CD14-positive monocyte (primary cell): Measurements from ENCODE around the gene SEMA7A. TPM values are rescaled to one million over a fixed set of nuclear protein-coding genes. Genes with fewer than 3 reads are reported as not detected.

ENCODE experiments used
- DNase-seq, 3 donors: peaks; one replicate each; pipeline ENCODE4 v3.0.0-alpha.2; 2011 to 2022
- H2AFZ ChIP-seq: 2 replicates; pipeline ENCODE4 v1.6.0; 2012; ENCODE audit warnings: mild to moderate bottlenecking, low read depth, low read length, inconsistent platforms; ENCODE audit not compliant: insufficient read depth, poor library complexity, severe bottlenecking
- H3K27ac ChIP-seq, 2 donors: 1 replicate in 1 of 2; 2 replicates in 1 of 2; pipeline ENCODE4 v1.5.1; 2012 to 2013; ENCODE audit warnings: low read length in 2 of 2, control low read depth in 1 of 2, inconsistent platforms in 1 of 2, low read depth in 1 of 2, mild to moderate bottlenecking in 1 of 2
- H3K27me3 ChIP-seq, 2 donors: one replicate each; pipeline versions ENCODE4 v1.6.0 to v1.6.1; 2011 to 2013; ENCODE audit warnings: low read length in 2 of 2; ENCODE audit not compliant: control insufficient read depth in 2 of 2, insufficient read depth in 2 of 2
- H3K36me3 ChIP-seq, 2 donors: replicated peaks in 1 of 2; 1 replicate in 1 of 2; 2 replicates in 1 of 2; pipeline versions ENCODE4 v1.5.1 to v1.6.1; 2012 to 2013; ENCODE audit warnings: low read length in 2 of 2, control low read depth in 1 of 2, inconsistent platforms in 1 of 2, mild to moderate bottlenecking in 1 of 2; ENCODE audit not compliant: insufficient read depth in 2 of 2, control insufficient read depth in 1 of 2
- H3K4me1 ChIP-seq, 2 donors: 1 replicate in 1 of 2; 2 replicates in 1 of 2; pipeline versions ENCODE4 v1.5.1 to v1.6.1; 2012 to 2013; ENCODE audit warnings: low read length in 2 of 2, control low read depth in 1 of 2, inconsistent platforms in 1 of 2, mild to moderate bottlenecking in 1 of 2, moderate library complexity in 1 of 2; ENCODE audit not compliant: insufficient read depth in 2 of 2, control insufficient read depth in 1 of 2
- H3K4me2 ChIP-seq: replicated peaks from 2 replicates; pipeline ENCODE3; 2012; ENCODE audit warnings: low read length, moderate library complexity, mild to moderate bottlenecking; ENCODE audit not compliant: poor library complexity, severe bottlenecking; ENCODE audit errors: extremely low read depth
- H3K4me3 ChIP-seq, 3 experiments: fragments of 200-600 bp in 1 of 3; sonication (generic) in 1 of 3; replicated peaks in 1 of 3; 1 replicate in 2 of 3; 2 replicates in 1 of 3; pipeline ENCODE4 v1.5.1; 2011 to 2013; ENCODE audit warnings: low read length in 3 of 3, mild to moderate bottlenecking in 3 of 3, control low read depth in 2 of 3, low read depth in 2 of 3, inconsistent platforms in 1 of 3, moderate library complexity in 1 of 3
- H3K79me2 ChIP-seq: 2 replicates; pipeline ENCODE4 v1.6.0; 2012; ENCODE audit warnings: mild to moderate bottlenecking, control low read depth, inconsistent platforms, low read length, moderate library complexity; ENCODE audit not compliant: insufficient read depth
- H3K9ac ChIP-seq: 2 replicates; pipeline ENCODE4 v1.6.0; 2017; ENCODE audit warnings: low read length, mild to moderate bottlenecking; ENCODE audit not compliant: insufficient read depth, poor library complexity, severe bottlenecking
- H3K9me3 ChIP-seq, 2 donors: replicated peaks in 1 of 2; 1 replicate in 1 of 2; 2 replicates in 1 of 2; pipeline versions ENCODE4 v1.5.1 to v1.6.1; 2012 to 2013; ENCODE audit warnings: low read length in 2 of 2, control low read depth in 1 of 2; ENCODE audit not compliant: control insufficient read depth in 1 of 2, insufficient read depth in 1 of 2
- H4K20me1 ChIP-seq: 2 replicates; pipeline ENCODE4 v1.6.0; 2012; ENCODE audit warnings: mild to moderate bottlenecking, low read length, control low read depth, moderate library complexity; ENCODE audit not compliant: insufficient read depth
- H3K27ac Mint-ChIP-seq, 7 donors: one replicate each; pipeline ENCODE4 v1.8.0; 2020; ENCODE audit warnings: mild to moderate bottlenecking in 7 of 7, mixed read lengths in 7 of 7, moderate library complexity in 6 of 7, inconsistent platforms in 2 of 7
- H3K27me3 Mint-ChIP-seq, 3 donors: one replicate each; pipeline ENCODE4 v1.8.0; 2021 to 2022; ENCODE audit warnings: low read depth in 3 of 3, mild to moderate bottlenecking in 3 of 3, mixed read lengths in 3 of 3, moderate library complexity in 3 of 3, inconsistent platforms in 1 of 3
- H3K36me3 Mint-ChIP-seq, 2 donors: one replicate each; pipeline ENCODE4 v1.8.0; 2020; ENCODE audit warnings: mixed read lengths in 2 of 2, inconsistent platforms in 1 of 2, mild to moderate bottlenecking in 1 of 2
- H3K4me1 Mint-ChIP-seq: one replicate; pipeline ENCODE4 v1.8.0; 2020; ENCODE audit warnings: mild to moderate bottlenecking, mixed read lengths
- H3K4me3 Mint-ChIP-seq, 2 donors: one replicate each; pipeline ENCODE4 v1.8.0; 2020; ENCODE audit warnings: mild to moderate bottlenecking in 2 of 2, mixed read lengths in 2 of 2, moderate library complexity in 1 of 2
- H3K9me3 Mint-ChIP-seq, 7 donors: one replicate each; pipeline ENCODE4 v1.8.0; 2020 to 2022; ENCODE audit warnings: mixed read lengths in 7 of 7, mild to moderate bottlenecking in 6 of 7, moderate library complexity in 6 of 7, inconsistent platforms in 2 of 7
- WGBS: methylation state at CpG from one replicate; pipeline ENCODE4 v1.1.5; 2013; ENCODE audit warnings: missing lambda C conversion rate; ENCODE audit not compliant: insufficient coverage; 5-methylcytosine and 5-hydroxymethylcytosine counted together
- intact Hi-C, 2 donors: fragments of 100-400 bp; cut with micrococcal nuclease; formaldehyde crosslinking; loops; one replicate each; pipeline versions ENCODE4 v1.15.0 to v1.15.1; 2023
- polyA plus RNA-seq, 3 donors: library from polyadenylated mRNA; depleted of rRNA in 1 of 3; unstranded in 2 of 3; stranded (reverse) in 1 of 3; fragments of 300-500 nt in 2 of 3; fragments of >200 nt in 1 of 3; fragmentation: Illumina TruSeq in 2 of 3; gene quantifications; 1 replicate in 2 of 3; 2 replicates in 1 of 3; pipeline ENCODE4 v1.2.3, GENCODE V29; 2012 to 2021
- TF ChIP-seq, protein P1 (sequence below): fragments of 200-600 bp; IDR thresholded peaks from one replicate; pipeline ENCODE4 v1.8.0; 2022; ENCODE audit warnings: antibody characterized with exemption, mild to moderate bottlenecking

Gene SEMA7A
- polyA plus RNA-seq, 3 donors, result 0.04 to 4.8 (median 0.15) TPM

GRCh38 chr15:74387621-74388362, 46.0 kb downstream of the SEMA7A start:
- no peaks in the 10 kb centered on the region for H3K79me2 ChIP-seq
- no peaks in the 10 kb centered on the region for H3K9me3 ChIP-seq
- H3K4me1 ChIP-seq, result peaks cover 20 to 38% of the 10 kb centered on the region in 2 donors
- DNase-seq, result no peak
- H3K27ac ChIP-seq, result no peak overlapping the region
- no peaks in the 10 kb centered on the region for H3K36me3 Mint-ChIP-seq
- peaks cover 6 to 24% (median 15%) of the 10 kb centered on the region in 3 donors for H3K27me3 Mint-ChIP-seq
- H3K9me3 Mint-ChIP-seq, result peaks cover 0 to 3% (median 0%) of the 10 kb centered on the region in 7 donors
- H3K4me2 ChIP-seq, result no peak overlapping the region
- 76% methylated on average over 10 of the region's 10 CpGs for WGBS
- peak overlapping the region in 2 of 7 donors; percentile 11 to 75 for H3K27ac Mint-ChIP-seq
- H3K4me3 ChIP-seq, result no peak overlapping the region
- peaks cover 33% of the 10 kb centered on the region for H3K4me1 Mint-ChIP-seq
- intact Hi-C loops, result no loop called here
- H3K36me3 ChIP-seq, result no peaks in the 10 kb centered on the region
- no peak overlapping the region for H3K4me3 Mint-ChIP-seq
- TF ChIP-seq, protein P1, sequence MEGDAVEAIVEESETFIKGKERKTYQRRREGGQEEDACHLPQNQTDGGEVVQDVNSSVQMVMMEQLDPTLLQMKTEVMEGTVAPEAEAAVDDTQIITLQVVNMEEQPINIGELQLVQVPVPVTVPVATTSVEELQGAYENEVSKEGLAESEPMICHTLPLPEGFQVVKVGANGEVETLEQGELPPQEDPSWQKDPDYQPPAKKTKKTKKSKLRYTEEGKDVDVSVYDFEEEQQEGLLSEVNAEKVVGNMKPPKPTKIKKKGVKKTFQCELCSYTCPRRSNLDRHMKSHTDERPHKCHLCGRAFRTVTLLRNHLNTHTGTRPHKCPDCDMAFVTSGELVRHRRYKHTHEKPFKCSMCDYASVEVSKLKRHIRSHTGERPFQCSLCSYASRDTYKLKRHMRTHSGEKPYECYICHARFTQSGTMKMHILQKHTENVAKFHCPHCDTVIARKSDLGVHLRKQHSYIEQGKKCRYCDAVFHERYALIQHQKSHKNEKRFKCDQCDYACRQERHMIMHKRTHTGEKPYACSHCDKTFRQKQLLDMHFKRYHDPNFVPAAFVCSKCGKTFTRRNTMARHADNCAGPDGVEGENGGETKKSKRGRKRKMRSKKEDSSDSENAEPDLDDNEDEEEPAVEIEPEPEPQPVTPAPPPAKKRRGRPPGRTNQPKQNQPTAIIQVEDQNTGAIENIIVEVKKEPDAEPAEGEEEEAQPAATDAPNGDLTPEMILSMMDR, result no peak
- no peaks in the 10 kb centered on the region for H3K27me3 ChIP-seq
- no peak overlapping the region for H3K9ac ChIP-seq
- no peak overlapping the region for H2AFZ ChIP-seq
- H4K20me1 ChIP-seq, result no peaks in the 10 kb centered on the region

DNA sequence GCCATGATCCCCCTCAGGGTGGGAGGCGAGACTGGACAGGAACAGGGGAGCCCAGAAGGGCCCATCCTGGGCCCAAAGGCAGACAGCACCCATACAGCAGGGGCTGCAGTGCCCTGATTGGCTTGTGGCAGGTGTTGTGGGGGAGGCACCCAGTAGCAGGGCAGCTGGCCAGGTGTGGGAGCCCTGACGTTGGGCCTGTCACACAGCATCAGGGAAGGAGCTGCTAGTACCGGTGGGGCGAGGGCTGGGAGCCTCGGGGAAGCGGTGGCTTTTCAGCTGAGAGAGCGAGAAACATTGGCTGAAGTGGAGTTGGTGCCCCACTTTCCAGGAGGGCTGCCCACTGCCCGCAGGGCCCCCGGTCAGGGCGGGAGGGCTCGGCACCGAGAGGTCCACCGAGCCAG, 46.6 kb downstream of the SEMA7A start:
- TF ChIP-seq, protein P1, result no peak
- no peak overlapping the region for H3K4me3 ChIP-seq
- Mint-ChIP-seq H3K4me1 (peaks cover 31% of the 10 kb centered on the region), H3K27ac (peak overlapping the region in 1 of 7 donors; percentile 79), H3K36me3 (no peaks in the 10 kb centered on the region), H3K4me3 (no peak overlapping the region), H3K9me3 (no peaks in the 10 kb centered on the region), H3K27me3 (peaks cover 6 to 19% (median 13%) of the 10 kb centered on the region in 3 donors)
- H3K9ac ChIP-seq, result no peak overlapping the region
- no peaks in the 10 kb centered on the region for H3K79me2 ChIP-seq
- H3K9me3 ChIP-seq, result no peaks in the 10 kb centered on the region
- H3K4me1 ChIP-seq, result peaks cover 17 to 35% of the 10 kb centered on the region in 2 donors
- no peaks in the 10 kb centered on the region for H3K36me3 ChIP-seq
- H3K27me3 ChIP-seq, result no peaks in the 10 kb centered on the region
- no peak for DNase-seq
- H4K20me1 ChIP-seq, result no peaks in the 10 kb centered on the region
- H3K27ac ChIP-seq, result no peak overlapping the region
- WGBS, result 83% methylated on average over 11 of the region's 13 CpGs
- no peak overlapping the region for H2AFZ ChIP-seq
- intact Hi-C loops, result no loop called here
- H3K4me2 ChIP-seq, result no peak overlapping the region
